Measurements from ENCODE around the gene IL23A. TPM values are rescaled to one million over a fixed set of nuclear protein-coding genes. Genes with fewer than 3 reads are reported as not detected.
"Not testable (repeated sequence)": the region's sequence is repeated elsewhere in the genome, so short reads cannot be mapped to it uniquely, and the experiment has no call there.

Gene IL23A
- total RNA-seq, 4 donors from 2014 or later = not detected

- TF ChIP-seq POLR2AphosphoS5 (IDR thresholded peaks at IDR 0.05) = no peak
- no peak for TF ChIP-seq CTCF (IDR thresholded peaks at IDR 0.05)
- no peak for TF ChIP-seq EP300 (IDR thresholded peaks at IDR 0.05)
- no peak for TF ChIP-seq POLR2A (IDR thresholded peaks at IDR 0.05)
- Histone ChIP-seq H3K27ac (no peak overlapping the region), H3K4me1 (peaks cover 0 to 9% (median 0%) of the 10 kb centered on the region in 3 donors), H3K36me3 (peaks cover 0 to 84% of the 10 kb centered on the region in 2 donors), H3K27me3 (no peaks in the 10 kb centered on the region), H3K9me3 (no peaks in the 10 kb centered on the region), H3K4me3 (no peak overlapping the region)
- 76 to 88% methylated on average over 1 to 2 of the region's 2 CpGs for WGBS, 2 donors (ENCODE audit: low coverage in 1 of 2)
- no peak for ATAC-seq
Measured at GRCh38 chr12:56321027-56321426, 17.7 kb upstream of the IL23A start.

GRCh38 chr12:56321610-56322009 lies 17.1 kb upstream of the IL23A start:
- H3K27me3 ChIP-seq, H3K4me1 ChIP-seq, H3K27ac ChIP-seq, H3K9me3 ChIP-seq, H3K4me3 ChIP-seq, ATAC-seq: not testable (repeated sequence)
- H3K36me3 ChIP-seq = peaks cover 0 to 90% of the 10 kb centered on the region in 2 donors
- 91 to 97% methylated on average over 3 to 8 of the region's 8 CpGs for WGBS, 2 donors (ENCODE audit: low coverage in 1 of 2)

GRCh38 chr12:56324206-56324605 lies 14.5 kb upstream of the IL23A start:
- WGBS, 2 donors (ENCODE audit: low coverage in 1 of 2) = 83 to 86% methylated on average over 4 to 6 of the region's 6 CpGs

GRCh38 chr12:56326126-56326525 lies 12.6 kb upstream of the IL23A start:
- Histone ChIP-seq H3K9me3 (no peaks in the 10 kb centered on the region), H3K4me3 (no peak overlapping the region), H3K36me3 (peaks cover 0 to 76% of the 10 kb centered on the region in 2 donors), H3K27ac (no peak overlapping the region), H3K4me1 (no peaks in the 10 kb centered on the region), H3K27me3 (no peaks in the 10 kb centered on the region)
- WGBS, 2 donors (ENCODE audit: low coverage in 1 of 2) = 80 to 98% methylated on average over 2 to 8 of the region's 8 CpGs
- no peak for ATAC-seq
- TF ChIP-seq EP300 (IDR thresholded peaks at IDR 0.05) = no peak
- no peak for TF ChIP-seq CTCF (IDR thresholded peaks at IDR 0.05)
- no peak for TF ChIP-seq POLR2A (IDR thresholded peaks at IDR 0.05)
- TF ChIP-seq POLR2AphosphoS5 (IDR thresholded peaks at IDR 0.05) = no peak

More at GRCh38 chr12:56324206-56324605, 14.5 kb upstream of the IL23A start:
- H3K4me3 ChIP-seq = no peak overlapping the region
- H3K36me3 ChIP-seq = peaks cover 0 to 95% of the 10 kb centered on the region in 2 donors
- H3K27me3 ChIP-seq = no peaks in the 10 kb centered on the region
- no peak for TF ChIP-seq POLR2A (IDR thresholded peaks at IDR 0.05)
- TF ChIP-seq CTCF (IDR thresholded peaks at IDR 0.05) = no peak
- no peak for TF ChIP-seq POLR2AphosphoS5 (IDR thresholded peaks at IDR 0.05)
- TF ChIP-seq EP300 (IDR thresholded peaks at IDR 0.05) = no peak
- no peak for ATAC-seq
- H3K4me1 ChIP-seq = no peaks in the 10 kb centered on the region
- H3K9me3 ChIP-seq = no peaks in the 10 kb centered on the region
- H3K27ac ChIP-seq = no peak overlapping the region

GRCh38 chr12:56326533-56326932 lies 12.2 kb upstream of the IL23A start:
- no peaks in the 10 kb centered on the region for H3K27me3 ChIP-seq
- H3K4me3 ChIP-seq = no peak overlapping the region
- peaks cover 0 to 72% of the 10 kb centered on the region in 2 donors for H3K36me3 ChIP-seq
- H3K27ac ChIP-seq = no peak overlapping the region
- 92% methylated on average over 1 of the region's 6 CpGs; no CpG with 5 or more reads in 1 of the 2 donors for WGBS, 2 donors (ENCODE audit: low coverage in 1 of 2)
- H3K4me1 ChIP-seq = no peaks in the 10 kb centered on the region
- no peaks in the 10 kb centered on the region for H3K9me3 ChIP-seq
- TF ChIP-seq POLR2A (IDR thresholded peaks at IDR 0.05) = no peak
- no peak for TF ChIP-seq EP300 (IDR thresholded peaks at IDR 0.05)
- TF ChIP-seq POLR2AphosphoS5 (IDR thresholded peaks at IDR 0.05) = no peak
- TF ChIP-seq CTCF (IDR thresholded peaks at IDR 0.05) = no peak
- ATAC-seq = no peak

Data from gastroesophageal sphincter (tissue), 4 donors.